HG02938 (cell line): Measurements from ENCODE around the gene MRPL38.
A peak's percentile ranks its signal among the peaks of the same experiment; 100 is the strongest.

ENCODE experiments used
- ATAC-seq: cut with Tn5 transposase; IDR thresholded peaks from one replicate; pipeline ENCODE4 v1.9.1; 2021; ENCODE audit warnings: mild to moderate bottlenecking, moderate library complexity; ENCODE audit not compliant: unreplicated experiment

MRPL38 gene

DNA sequence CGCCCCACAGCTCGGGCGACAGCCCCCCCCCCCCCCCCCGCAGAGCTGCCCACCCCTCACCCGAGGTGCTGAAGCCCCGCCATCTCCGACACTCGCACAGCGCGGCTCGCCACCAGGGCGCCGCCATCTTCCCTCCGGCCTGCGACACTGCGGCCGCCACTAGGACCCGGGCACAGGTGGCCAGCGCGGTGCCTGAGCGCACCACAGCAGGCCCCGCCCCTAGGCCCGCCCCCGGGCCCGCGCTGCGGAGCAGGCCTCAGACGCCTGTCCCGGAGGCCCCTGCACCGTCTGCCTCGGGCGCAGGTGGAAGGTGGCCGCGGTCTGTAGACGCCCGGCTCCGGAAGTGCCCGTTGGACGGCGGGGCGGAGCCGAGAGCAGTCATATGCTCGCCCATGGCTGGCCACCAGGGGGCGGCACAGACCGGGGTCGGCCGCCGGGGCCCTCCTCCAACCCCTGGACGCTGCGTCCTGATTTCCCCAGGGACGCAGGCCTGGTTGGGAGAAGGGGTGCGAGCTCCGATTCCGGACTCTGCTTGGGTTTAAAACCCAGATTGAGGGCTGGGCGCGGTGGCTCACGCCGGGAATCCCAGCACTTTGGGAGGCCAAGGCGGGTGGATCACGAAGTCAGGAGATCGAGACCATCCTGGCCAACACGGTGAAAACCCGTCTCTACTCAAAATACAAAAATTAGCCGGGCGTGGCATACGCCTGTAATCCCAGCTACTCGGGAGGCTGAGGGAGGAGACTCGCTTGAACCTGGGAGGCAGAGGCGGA lies at the start of gene MRPL38:
Gene MRPL38, minus strand, starts transcription at position 136 of the 773 bp plus-strand sequence. Its CDS starts 9 bp downstream, at position 127.
- ATAC-seq: peak; percentile 85

DNA sequence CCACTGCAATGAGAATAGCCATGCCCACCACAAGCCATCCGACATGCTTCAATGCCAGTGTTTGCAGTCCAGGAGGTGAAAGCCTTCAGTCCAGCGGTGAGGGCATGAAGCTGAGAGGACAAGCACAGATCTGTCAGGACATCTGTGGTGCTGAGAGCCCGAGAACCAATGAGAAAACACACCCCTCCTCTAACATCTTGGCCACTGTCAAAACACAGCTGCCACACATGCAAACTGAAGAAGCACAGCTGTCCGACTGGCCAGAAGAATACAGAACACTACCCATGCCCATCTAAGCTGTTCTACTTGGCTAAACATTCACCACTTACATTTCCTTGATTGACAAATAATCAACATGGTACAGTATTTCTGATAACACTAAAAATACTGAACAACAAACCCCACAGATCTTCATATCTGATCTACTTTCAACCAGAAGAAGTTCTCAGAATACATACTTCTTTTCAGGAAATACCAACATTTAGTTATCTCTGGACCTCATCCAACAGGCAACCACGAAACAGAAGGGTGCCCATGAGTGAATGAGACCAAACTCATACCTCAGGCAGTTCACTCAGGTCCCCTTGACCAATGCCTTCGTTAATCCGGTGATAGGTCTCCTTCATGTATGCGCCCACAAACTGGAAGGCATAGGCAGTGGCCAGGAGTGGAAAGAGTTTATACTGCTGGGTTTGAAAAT lies 46.3 kb upstream of the MRPL38 start:
- ATAC-seq: no peak

DNA sequence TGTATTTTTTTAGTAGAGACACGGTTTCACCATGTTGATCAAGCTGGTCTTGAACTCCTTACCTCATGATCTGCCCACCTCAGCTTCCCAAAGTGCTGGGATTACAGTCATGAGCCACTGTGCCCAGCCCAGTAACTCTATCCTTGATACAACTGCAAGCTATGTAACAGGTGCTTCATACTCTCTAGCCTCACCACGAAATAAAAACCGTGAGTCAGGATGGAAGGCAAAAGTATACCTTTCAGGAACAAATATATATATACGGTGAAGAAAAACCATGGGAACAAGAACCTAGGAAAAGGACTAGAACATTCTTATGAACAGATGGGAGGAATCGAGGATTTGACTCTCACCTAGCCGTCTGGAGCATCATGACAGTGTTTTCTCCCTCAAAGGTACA lies 45.7 kb upstream of the MRPL38 start:
- ATAC-seq: no peak

GRCh38 chr17:75945211-75945610 lies 40.5 kb upstream of the MRPL38 start:
- ATAC-seq: no peak

- ATAC-seq: no peak
Measured at GRCh38 chr17:75943491-75943890, 38.8 kb upstream of the MRPL38 start.

GRCh38 chr17:75942473-75942872 lies 37.8 kb upstream of the MRPL38 start:
- no peak for ATAC-seq

GRCh38 chr17:75941442-75941819 lies 36.7 kb upstream of the MRPL38 start:
- ATAC-seq: no peak

DNA sequence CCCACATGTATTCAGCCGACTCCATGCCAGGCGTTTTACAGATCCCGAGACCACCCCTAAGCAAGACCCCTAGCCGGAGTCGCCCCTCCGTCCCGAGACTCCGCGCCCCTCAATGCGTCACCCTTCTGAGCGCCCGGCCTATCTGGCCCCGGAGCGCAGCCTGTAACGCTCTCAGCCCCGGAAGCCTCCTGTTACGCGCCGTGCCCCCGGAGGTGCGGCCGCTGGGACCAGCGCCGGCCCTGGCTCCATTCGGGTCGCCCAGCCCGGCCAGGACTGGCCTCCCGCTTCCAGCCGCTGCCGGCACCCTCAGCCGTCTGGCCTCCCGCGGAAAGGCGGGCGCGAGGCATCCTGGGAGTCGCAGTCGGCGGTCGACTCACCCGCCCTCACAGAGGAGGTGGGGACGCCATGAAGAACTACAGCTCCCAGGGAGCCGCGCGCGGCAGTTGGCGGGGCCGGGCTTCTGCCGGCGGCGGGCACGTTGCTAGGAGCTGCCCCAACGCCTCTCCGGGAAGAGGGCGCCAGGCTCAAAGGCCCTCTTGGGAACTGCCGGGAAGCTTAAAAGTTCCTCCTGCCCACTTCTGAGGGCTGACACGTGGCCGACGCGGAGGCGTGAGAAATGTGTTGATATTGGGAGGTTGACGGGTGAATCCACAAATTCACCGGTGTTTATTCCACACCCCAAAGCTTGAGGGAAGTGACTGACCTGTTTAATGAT lies 36.2 kb upstream of the MRPL38 start, which contains the start of gene FBF1:
Gene FBF1, minus strand, starts transcription at position 316 of the 715 bp plus-strand sequence. CDS start 2,893 bp downstream, outside the sequence.
- peak; percentile 93 for ATAC-seq

- no peak for ATAC-seq
Measured at GRCh38 chr17:75937652-75938051, 33.0 kb upstream of the MRPL38 start.

GRCh38 chr17:75933808-75934207 lies 29.1 kb upstream of the MRPL38 start:
- ATAC-seq: no peak

- no peak for ATAC-seq
Measured at GRCh38 chr17:75932852-75933251, 28.2 kb upstream of the MRPL38 start.

DNA sequence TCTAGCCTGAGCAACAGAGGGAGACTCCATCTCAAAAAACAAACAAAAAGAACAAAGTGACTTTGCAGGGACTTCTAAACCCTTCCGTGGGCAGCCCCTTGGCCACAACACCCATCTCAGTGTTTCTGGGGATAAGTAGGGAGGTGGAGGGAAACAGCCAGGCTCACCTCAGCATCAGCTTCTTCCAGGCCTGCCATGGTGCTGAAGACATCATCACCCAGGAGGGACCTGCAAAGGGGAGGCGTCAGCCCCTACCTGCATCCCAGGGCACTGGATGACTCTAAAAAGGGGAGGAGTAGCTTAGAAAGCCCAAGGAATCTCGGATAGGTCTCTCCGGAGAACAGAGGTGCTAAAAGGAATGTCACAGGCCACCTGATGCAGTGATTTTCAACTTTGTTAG lies 26.4 kb upstream of the MRPL38 start:
- no peak for ATAC-seq

DNA sequence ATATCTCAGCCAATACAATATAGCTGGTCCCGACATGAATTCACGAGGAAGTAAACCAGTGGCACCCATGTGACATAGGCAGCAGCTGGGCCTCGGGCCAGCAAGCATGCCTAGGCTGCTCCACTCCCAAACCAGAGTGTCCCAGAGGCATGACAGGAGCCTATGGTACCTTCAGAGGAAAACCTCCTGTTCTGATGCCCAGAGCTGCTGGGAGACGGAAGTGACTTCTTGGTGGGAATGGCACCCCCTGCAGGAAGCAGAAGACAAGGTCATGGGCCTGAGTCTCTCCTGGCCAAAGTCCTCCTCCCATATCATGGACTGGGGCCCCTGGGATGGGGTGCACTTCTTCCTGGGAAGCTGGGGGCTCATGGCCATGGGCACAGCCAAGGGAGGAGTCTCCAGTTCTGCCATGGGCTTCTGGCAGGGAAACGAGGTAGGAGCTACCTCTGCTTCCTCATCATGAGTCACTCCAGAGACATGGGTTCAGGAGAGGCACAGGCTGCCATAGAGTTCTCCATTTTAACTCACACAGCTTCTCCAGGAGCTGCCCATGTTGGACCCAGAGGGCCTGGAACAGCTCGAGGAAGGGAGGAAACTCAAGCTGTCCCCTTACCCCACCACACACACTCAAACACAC lies 22.7 kb upstream of the MRPL38 start:
- no peak for ATAC-seq

- ATAC-seq: no peak
Measured at GRCh38 chr17:75926456-75926855, 21.8 kb upstream of the MRPL38 start.

- ATAC-seq: no peak
Measured at GRCh38 chr17:75925912-75926311, 21.2 kb upstream of the MRPL38 start.

- ATAC-seq: no peak
Measured at GRCh38 chr17:75925103-75925502, 20.4 kb upstream of the MRPL38 start.

DNA sequence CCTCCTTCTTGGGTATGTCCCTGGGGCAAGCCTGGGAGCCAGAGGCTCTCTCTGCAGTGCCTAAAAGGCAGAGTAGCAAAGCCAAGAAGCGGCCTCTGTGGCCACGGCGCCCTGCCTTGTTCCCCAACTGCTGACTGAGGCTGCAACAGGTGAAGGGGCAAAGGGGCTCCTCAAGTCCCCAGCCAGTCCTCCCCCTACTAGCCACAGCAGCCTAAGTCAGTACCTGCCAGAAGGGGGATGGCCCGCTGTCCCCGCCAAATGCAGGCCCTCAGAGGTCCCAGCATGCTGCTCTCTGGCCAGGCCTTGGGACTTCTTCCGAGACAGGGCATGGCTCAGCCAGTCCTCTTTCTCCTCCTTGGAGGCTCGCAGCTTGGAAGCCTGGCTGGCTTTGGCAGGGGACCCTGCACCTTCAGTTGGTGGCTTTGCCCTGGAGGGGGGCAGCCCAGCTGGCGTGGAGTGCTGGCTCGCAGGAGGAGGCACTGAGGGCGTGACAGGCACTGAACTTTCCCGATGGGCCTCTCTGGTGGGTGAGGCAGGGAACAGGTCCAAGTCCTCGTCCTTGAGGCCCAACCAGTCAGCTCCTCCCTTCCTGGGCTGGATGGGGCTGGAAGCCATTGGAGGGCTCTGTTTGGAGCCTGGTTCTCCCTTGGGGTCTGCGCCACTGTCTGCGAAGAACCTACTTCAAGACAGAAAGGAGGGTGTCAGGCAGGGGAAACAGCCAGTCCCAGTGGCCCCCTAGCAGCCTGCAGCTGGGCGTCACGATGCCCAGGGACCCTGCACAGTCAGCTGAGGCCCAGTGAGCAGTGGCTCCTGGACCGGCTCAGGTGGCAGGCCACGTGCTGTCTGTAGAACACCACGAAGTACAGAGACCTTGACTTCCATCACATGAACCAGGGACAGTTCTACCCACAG lies 18.5 kb upstream of the MRPL38 start:
- no peak for ATAC-seq

DNA sequence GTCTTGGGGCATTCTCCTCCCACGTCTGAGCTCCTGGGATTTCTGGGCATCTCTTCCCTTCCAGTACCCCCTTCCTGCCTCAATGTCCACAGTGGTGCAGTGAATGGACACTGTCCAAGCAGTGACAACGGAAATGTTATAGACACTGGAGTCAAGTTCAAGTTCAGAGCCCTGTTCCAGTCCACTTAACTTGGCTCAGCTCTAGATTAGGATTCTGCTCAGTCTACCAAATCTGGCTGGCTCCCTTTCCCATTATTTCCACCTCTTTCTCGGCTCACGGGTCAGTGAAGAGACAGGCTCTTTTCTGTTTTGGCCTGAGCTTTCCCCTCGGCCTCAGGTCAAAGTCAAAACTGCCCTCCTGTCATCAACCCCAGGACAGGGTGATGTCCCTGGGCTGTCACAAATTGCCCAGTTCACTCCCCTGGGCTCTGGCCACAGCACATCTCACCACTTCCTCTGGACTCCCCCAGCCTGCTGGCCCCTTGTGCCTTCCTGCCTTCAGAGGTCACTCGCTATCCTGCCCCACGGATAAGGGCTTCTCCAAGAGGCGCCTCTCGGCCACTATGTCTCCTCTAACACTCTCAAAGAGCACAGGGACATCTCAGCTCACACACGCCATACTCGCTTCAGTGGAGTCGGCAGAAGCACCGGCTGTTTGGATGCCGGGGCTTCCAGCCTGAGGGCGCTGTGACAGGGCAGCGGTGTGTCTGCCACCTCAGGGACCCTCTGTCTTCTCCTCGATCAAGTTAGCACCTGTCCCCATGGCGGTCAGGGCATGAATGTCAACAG lies 17.7 kb upstream of the MRPL38 start:
- no peak for ATAC-seq

- ATAC-seq: no peak
Measured at GRCh38 chr17:75921596-75921995, 16.9 kb upstream of the MRPL38 start.
